ENCODE results near the gene UGT1A10.
"Not testable (repeated sequence)": the region's sequence is repeated elsewhere in the genome, so short reads cannot be mapped to it uniquely, and the experiment has no call there.

The UGT1A10 gene

DNA sequence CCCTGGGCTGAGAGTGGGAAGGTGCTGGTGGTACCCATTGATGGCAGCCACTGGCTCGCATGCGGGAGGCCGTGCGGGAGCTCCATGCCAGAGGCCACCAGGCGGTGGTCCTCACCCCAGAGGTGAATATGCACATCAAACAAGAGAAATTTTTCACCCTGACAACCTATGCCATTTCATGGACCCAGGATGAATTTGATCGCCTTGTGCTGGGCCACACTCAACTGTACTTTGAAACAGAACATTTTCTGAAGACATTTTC is 111.0 kb downstream of the UGT1A10 start:
- Histone ChIP-seq H3K27ac (no peak overlapping the region), H3K79me2 (no peaks in the 10 kb centered on the region), H2AFZ (no peak overlapping the region), H3K9ac (no peak overlapping the region), H3K36me3 (ENCODE audit: control insufficient read depth, insufficient read depth, low read length) (no peaks in the 10 kb centered on the region), H3K4me1 (no peaks in the 10 kb centered on the region), H3K27me3 (ENCODE audit: control insufficient read depth, insufficient read depth, low read length) (no peaks in the 10 kb centered on the region), H3K9me3 (ENCODE audit: control insufficient read depth, low read length) (no peaks in the 10 kb centered on the region), H3K4me3 (ENCODE audit: low read depth, low read length) (no peak overlapping the region), H3K4me2 (ENCODE audit: low read length) (no peak overlapping the region)
- TF ChIP-seq, protein P1, sequence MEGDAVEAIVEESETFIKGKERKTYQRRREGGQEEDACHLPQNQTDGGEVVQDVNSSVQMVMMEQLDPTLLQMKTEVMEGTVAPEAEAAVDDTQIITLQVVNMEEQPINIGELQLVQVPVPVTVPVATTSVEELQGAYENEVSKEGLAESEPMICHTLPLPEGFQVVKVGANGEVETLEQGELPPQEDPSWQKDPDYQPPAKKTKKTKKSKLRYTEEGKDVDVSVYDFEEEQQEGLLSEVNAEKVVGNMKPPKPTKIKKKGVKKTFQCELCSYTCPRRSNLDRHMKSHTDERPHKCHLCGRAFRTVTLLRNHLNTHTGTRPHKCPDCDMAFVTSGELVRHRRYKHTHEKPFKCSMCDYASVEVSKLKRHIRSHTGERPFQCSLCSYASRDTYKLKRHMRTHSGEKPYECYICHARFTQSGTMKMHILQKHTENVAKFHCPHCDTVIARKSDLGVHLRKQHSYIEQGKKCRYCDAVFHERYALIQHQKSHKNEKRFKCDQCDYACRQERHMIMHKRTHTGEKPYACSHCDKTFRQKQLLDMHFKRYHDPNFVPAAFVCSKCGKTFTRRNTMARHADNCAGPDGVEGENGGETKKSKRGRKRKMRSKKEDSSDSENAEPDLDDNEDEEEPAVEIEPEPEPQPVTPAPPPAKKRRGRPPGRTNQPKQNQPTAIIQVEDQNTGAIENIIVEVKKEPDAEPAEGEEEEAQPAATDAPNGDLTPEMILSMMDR (IDR thresholded peaks at IDR 0.05), result no peak

GRCh38 chr2:233750689-233751088 is 114.4 kb downstream of the UGT1A10 start:
- H3K4me2 ChIP-seq (ENCODE audit: low read length); H3K4me1 ChIP-seq; H2AFZ ChIP-seq; H3K36me3 ChIP-seq (ENCODE audit: control insufficient read depth, insufficient read depth, low read length); H3K79me2 ChIP-seq; H3K9me3 ChIP-seq (ENCODE audit: control insufficient read depth, low read length); H3K27me3 ChIP-seq (ENCODE audit: control insufficient read depth, insufficient read depth, low read length); H3K4me3 ChIP-seq (ENCODE audit: low read depth, low read length); H3K27ac ChIP-seq; H3K9ac ChIP-seq: not testable (repeated sequence)

DNA sequence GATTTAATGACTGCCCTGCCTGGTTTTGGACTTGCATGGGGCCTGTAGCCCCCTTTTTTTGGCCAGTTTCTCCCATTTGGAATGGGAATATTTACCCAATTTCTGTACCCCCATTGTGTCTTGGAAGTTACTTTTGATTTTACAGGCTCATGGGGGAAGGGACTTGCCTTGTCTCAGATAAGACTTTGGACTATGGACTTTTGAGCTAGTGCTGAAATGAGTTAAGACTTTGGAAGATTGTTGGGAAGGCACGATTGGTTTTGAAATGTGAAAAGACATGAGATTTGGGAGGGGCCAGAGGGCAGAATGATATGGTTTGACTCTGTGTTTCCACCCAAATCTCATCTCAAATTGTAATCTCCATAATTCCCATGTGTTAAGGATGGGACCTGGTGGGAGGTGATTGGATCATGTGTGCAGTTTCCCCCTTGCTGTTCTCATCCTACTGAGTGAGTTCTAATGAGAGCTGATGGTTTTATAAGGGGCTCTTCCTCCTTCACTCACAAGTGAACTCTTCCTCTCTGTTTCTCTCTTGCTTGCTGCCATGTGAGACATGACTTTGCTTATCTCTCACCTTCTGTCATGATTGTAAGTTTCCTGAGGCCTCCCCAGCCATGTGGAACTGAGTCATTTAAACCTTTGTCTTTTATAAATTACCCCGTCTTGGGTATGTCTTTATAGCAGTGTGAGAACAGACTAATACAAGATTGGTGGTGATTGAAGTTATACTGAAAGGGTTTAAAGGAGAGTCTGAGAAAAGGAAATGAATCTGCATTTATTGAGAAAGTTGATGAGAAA is 115.2 kb downstream of the UGT1A10 start:
- H3K27me3 ChIP-seq (ENCODE audit: control insufficient read depth, insufficient read depth, low read length); H3K36me3 ChIP-seq (ENCODE audit: control insufficient read depth, insufficient read depth, low read length); H3K79me2 ChIP-seq; H3K4me3 ChIP-seq (ENCODE audit: low read depth, low read length); H3K4me2 ChIP-seq (ENCODE audit: low read length); H3K4me1 ChIP-seq; H3K27ac ChIP-seq; H3K9me3 ChIP-seq (ENCODE audit: control insufficient read depth, low read length); H3K9ac ChIP-seq; H2AFZ ChIP-seq: not testable (repeated sequence)

DNA sequence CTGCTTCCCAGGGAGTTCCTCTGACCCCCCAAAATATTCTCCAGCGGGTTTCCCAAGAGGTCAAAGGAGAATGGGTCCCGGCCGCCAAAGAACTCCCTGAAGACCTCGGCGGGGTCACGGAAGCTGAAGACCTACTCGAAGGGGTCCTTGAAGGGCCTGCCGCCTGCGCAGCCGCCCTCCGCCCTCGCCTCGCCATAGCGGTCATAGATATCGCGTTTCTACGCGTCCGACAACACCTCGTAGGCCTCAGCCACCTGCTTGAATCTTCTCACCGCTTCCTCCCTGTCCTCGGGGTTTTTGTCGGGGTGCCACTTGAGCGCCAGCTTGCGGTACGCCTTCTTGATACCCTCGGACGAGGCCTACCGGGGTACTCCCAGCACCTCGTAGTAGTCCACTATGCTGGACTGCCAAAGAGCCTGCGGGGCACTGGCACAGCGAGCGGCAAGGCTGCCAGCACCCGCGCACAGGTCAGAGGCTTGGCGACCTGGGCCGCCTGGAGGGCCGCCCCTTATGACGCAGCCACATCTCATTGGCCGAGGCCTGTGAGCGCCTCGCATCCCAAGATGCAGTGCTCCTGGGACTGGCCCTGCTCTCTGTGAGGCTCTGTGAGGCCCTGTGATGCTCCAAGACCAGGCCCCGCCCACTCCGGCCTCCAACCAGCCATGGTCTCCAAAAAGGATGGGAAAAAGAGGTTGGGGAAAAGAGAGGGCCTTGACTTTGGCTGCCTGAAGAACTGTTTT is 118.8 kb downstream of the UGT1A10 start:
- Histone ChIP-seq H3K4me3 (ENCODE audit: low read depth, low read length) (no peak overlapping the region), H3K9me3 (ENCODE audit: control insufficient read depth, low read length) (no peaks in the 10 kb centered on the region), H3K79me2 (no peaks in the 10 kb centered on the region), H3K27ac (no peak overlapping the region), H3K27me3 (ENCODE audit: control insufficient read depth, insufficient read depth, low read length) (no peaks in the 10 kb centered on the region), H2AFZ (no peak overlapping the region), H3K4me2 (ENCODE audit: low read length) (no peak overlapping the region), H3K4me1 (no peaks in the 10 kb centered on the region), H3K9ac (no peak overlapping the region), H3K36me3 (ENCODE audit: control insufficient read depth, insufficient read depth, low read length) (no peaks in the 10 kb centered on the region)
- TF ChIP-seq, protein P1 (IDR thresholded peaks at IDR 0.05), result no peak

- Histone ChIP-seq H3K27ac (no peak overlapping the region), H3K4me2 (ENCODE audit: low read length) (no peak overlapping the region), H2AFZ (no peak overlapping the region), H3K79me2 (no peaks in the 10 kb centered on the region), H3K9ac (no peak overlapping the region), H3K9me3 (ENCODE audit: control insufficient read depth, low read length) (no peaks in the 10 kb centered on the region), H3K4me1 (no peaks in the 10 kb centered on the region), H3K36me3 (ENCODE audit: control insufficient read depth, insufficient read depth, low read length) (no peaks in the 10 kb centered on the region), H3K27me3 (ENCODE audit: control insufficient read depth, insufficient read depth, low read length) (no peaks in the 10 kb centered on the region), H3K4me3 (ENCODE audit: low read depth, low read length) (no peak overlapping the region)
- TF ChIP-seq, protein P1 (IDR thresholded peaks at IDR 0.05), result no peak
These were observed 120.3 kb downstream of the UGT1A10 start for GRCh38 chr2:233756429-233757081.
